Ishikawa (cell line): ENCODE results near the gene FRMD5.

Source experiments
- CEBPB ChIP-seq: IDR thresholded peaks from 2 replicates; pipeline ENCODE4 v1.6.1; 2012
- CREB1 ChIP-seq: IDR thresholded peaks from 2 replicates; pipeline ENCODE4 v1.6.1; 2012; ENCODE audit warnings: low read depth
- EGR1 ChIP-seq: IDR thresholded peaks from 2 replicates; pipeline ENCODE4 v1.6.1; 2012
- EP300 ChIP-seq: IDR thresholded peaks from 2 replicates; pipeline ENCODE4 v1.6.1; 2012; ENCODE audit warnings: borderline replicate concordance
- FOXM1 ChIP-seq: IDR thresholded peaks from 2 replicates; pipeline ENCODE4 v1.6.1; 2012; ENCODE audit warnings: low read depth, borderline replicate concordance
- NFIC ChIP-seq: IDR thresholded peaks from 2 replicates; pipeline ENCODE4 v1.6.1; 2012
- RAD21 ChIP-seq: IDR thresholded peaks from 2 replicates; pipeline ENCODE4 v1.6.1; 2012; ENCODE audit warnings: low read depth
- TAF1 ChIP-seq: IDR thresholded peaks from 2 replicates; pipeline ENCODE4 v1.6.1; 2012; ENCODE audit warnings: low read depth, mild to moderate bottlenecking
- TCF12 ChIP-seq: IDR thresholded peaks from 2 replicates; pipeline ENCODE4 v1.6.1; 2012; ENCODE audit warnings: low read depth
- TEAD4 ChIP-seq: IDR thresholded peaks from 2 replicates; pipeline ENCODE4 v1.6.1; 2012
- YY1 ChIP-seq: IDR thresholded peaks from 2 replicates; pipeline ENCODE4 v1.6.1; 2012; ENCODE audit warnings: low read depth
- ZBTB7A ChIP-seq: IDR thresholded peaks from 2 replicates; pipeline ENCODE4 v1.6.1; 2012; ENCODE audit warnings: low read depth
- TF ChIP-seq, protein P1 (sequence below): IDR thresholded peaks from 2 replicates; pipeline ENCODE4 v1.6.1; 2012
- TF ChIP-seq, protein P2 (sequence below): IDR thresholded peaks from 2 replicates; pipeline ENCODE4 v1.6.1; 2012
- TF ChIP-seq, protein P3 (sequence below): IDR thresholded peaks from 2 replicates; pipeline ENCODE4 v1.6.1; 2012; ENCODE audit warnings: low read depth, mild to moderate bottlenecking

Gene FRMD5

DNA sequence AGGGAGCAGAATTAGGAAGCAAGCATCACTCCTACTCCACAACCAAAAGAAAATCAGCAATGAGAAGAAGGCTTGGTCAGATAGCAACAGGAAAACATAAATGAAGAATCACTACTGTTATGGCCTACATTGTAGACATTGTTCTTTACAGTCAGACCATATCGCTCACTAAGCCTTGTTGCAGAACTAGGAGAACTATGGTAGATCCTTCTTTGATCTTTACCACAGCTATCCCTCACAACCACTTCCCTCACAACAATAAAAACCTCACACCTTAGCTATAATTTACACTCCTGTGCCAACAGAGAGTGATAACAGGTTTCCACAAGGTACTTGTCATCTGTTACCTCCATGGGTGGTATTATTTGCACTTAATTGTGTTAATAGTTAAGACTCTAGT, 241.7 kb downstream of the FRMD5 start:
- TF ChIP-seq NFIC: no peak

DNA sequence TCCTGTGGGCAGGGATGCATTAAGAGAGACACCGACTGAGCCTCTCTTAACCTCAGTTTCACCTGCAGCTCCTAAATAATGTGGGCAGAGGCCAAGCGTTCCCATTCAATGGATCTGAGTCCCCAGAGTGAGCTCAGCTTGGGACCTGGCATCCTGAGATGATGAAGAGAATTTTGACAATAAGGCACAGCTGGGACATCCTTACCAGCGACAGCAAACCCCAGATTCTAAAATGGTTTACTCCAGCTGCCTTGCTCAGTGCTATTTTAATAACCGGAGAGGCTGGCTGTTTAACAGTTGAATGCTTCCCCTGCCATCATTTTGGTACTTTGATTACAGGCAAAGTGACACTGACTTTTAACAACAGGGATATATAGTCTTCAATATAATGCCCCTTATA, 244.5 kb downstream of the FRMD5 start:
- TF ChIP-seq RAD21 (no peak), ZBTB7A (no peak), YY1 (no peak), TAF1 (no peak), CREB1 (no peak), EP300 (no peak), TEAD4 (no peak), EGR1 (no peak), CEBPB (no peak), FOXM1 (no peak), NFIC (no peak), TCF12 (no peak)
- TF ChIP-seq, protein P1, sequence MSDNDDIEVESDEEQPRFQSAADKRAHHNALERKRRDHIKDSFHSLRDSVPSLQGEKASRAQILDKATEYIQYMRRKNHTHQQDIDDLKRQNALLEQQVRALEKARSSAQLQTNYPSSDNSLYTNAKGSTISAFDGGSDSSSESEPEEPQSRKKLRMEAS: no peak
- TF ChIP-seq, protein P2, sequence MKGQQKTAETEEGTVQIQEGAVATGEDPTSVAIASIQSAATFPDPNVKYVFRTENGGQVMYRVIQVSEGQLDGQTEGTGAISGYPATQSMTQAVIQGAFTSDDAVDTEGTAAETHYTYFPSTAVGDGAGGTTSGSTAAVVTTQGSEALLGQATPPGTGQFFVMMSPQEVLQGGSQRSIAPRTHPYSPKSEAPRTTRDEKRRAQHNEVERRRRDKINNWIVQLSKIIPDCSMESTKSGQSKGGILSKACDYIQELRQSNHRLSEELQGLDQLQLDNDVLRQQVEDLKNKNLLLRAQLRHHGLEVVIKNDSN: no peak
- TF ChIP-seq, protein P3, sequence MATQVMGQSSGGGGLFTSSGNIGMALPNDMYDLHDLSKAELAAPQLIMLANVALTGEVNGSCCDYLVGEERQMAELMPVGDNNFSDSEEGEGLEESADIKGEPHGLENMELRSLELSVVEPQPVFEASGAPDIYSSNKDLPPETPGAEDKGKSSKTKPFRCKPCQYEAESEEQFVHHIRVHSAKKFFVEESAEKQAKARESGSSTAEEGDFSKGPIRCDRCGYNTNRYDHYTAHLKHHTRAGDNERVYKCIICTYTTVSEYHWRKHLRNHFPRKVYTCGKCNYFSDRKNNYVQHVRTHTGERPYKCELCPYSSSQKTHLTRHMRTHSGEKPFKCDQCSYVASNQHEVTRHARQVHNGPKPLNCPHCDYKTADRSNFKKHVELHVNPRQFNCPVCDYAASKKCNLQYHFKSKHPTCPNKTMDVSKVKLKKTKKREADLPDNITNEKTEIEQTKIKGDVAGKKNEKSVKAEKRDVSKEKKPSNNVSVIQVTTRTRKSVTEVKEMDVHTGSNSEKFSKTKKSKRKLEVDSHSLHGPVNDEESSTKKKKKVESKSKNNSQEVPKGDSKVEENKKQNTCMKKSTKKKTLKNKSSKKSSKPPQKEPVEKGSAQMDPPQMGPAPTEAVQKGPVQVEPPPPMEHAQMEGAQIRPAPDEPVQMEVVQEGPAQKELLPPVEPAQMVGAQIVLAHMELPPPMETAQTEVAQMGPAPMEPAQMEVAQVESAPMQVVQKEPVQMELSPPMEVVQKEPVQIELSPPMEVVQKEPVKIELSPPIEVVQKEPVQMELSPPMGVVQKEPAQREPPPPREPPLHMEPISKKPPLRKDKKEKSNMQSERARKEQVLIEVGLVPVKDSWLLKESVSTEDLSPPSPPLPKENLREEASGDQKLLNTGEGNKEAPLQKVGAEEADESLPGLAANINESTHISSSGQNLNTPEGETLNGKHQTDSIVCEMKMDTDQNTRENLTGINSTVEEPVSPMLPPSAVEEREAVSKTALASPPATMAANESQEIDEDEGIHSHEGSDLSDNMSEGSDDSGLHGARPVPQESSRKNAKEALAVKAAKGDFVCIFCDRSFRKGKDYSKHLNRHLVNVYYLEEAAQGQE: no peak

DNA sequence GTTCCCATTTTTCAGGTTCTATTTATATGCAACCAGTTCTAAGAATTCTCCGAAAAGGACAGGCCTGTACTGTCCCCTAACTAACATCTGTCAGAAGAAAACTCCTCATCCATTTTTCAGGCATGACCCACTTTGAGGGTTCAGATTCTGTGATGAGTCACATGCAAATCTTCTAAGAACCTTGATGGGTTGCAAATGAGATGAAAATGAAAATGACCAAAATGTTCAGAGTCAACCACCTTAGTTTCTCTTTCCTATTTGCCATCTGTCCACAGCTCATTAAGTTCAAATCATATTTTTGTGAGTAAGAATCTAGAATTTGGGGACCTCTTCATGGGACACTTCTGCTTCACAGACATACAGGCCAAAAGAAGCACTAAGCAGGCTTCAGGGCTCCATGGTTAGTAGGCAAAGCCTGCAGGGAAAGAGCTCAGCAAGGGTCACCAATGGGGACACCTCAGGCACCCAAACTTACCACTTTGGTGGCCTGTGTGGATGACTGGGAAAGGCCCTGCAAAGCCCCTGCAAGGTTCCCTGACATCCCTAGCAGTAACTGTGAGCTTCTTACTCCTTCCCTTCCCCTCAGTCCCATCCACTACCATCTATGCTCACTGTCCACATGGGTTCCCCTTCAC, 246.3 kb downstream of the FRMD5 start:
- TF ChIP-seq RAD21: no peak
- no peak for TF ChIP-seq EP300
- TF ChIP-seq NFIC: no peak
- TF ChIP-seq, protein P1: no peak
- TF ChIP-seq EGR1: no peak
- TF ChIP-seq, protein P3: no peak
- TF ChIP-seq FOXM1: no peak
- TF ChIP-seq CREB1: no peak
- no peak for TF ChIP-seq TCF12
- no peak for TF ChIP-seq CEBPB
- no peak for TF ChIP-seq TEAD4
- TF ChIP-seq, protein P2: no peak
- TF ChIP-seq ZBTB7A: no peak

DNA sequence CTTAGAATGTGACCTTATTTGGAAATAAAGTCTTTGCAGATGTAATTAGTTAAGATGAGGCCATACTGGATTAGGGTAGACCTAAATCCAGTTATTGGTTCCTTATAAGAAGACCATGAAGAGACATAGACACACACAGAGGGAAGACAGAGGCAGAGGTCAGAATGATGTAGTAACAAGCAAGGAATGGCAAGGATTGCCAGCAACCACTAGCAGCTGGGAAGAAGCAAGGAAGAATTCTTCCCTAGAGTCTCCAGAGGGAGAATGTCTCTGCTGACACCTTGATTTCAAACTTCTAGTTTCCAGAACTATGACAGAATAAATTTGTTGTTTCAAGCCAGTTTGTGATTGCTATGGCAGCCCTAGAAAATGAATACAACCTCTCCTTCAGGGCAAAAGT, 251.6 kb downstream of the FRMD5 start:
- no peak for TF ChIP-seq CEBPB
- TF ChIP-seq, protein P3: no peak
- TF ChIP-seq CREB1: no peak
- no peak for TF ChIP-seq RAD21
- TF ChIP-seq TAF1: no peak
- TF ChIP-seq FOXM1: no peak

DNA sequence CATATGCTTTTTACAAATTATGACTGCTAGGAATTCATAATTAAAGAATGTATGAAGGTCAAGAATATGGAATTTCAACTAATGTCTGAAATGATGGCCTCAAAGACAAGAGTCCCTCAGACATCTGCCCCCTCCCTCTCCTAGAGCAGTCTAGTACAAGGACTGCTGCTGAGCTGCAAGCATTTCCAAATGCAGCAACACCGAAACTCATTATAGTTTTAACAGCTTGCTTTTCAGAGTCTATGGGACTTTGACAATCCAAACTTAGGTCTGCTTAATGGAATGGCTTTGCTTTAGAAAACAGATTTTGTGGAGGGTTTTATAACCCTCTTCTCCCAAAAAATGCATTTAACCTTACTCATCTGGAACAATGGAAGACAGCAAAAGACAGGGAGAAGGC, 252.9 kb downstream of the FRMD5 start:
- TF ChIP-seq YY1 (no peak), TAF1 (no peak), TEAD4 (no peak), FOXM1 (no peak), TCF12 (no peak), CREB1 (no peak), CEBPB (no peak), NFIC (no peak), RAD21 (no peak), EP300 (no peak), EGR1 (no peak), ZBTB7A (no peak)
- TF ChIP-seq, protein P3: no peak
- TF ChIP-seq, protein P2: no peak
- TF ChIP-seq, protein P1: no peak
